OCI-LY3 (cell line): Measurements from ENCODE around the gene CSTPP1.
"Not testable (repeated sequence)": the region's sequence is repeated elsewhere in the genome, so short reads cannot be mapped to it uniquely, and the experiment has no call there.

Experiments used
- H2AFZ ChIP-seq: fragments of 200-600, 300-600 bp; shearing (Covaris generic); 2 replicates; pipeline ENCODE4 v1.6.0; 2014; ENCODE audit warnings: antibody characterized with exemption, low read depth, low read length
- H3K27ac ChIP-seq: fragments of 200-600, 300-600 bp; sonication (generic); 2 replicates; pipeline ENCODE4 v1.5.1; 2014; ENCODE audit warnings: mild to moderate bottlenecking, low read length, moderate library complexity, mixed read lengths
- H3K27me3 ChIP-seq: fragments of 200-600, 300-600 bp; sonication (generic); 2 replicates; pipeline ENCODE4 v1.6.1; 2014; ENCODE audit warnings: low read depth, low read length, mixed read lengths
- H3K36me3 ChIP-seq: fragments of 200-600, 300-600 bp; sonication (generic); replicated peaks from 2 replicates; pipeline ENCODE3; 2014; ENCODE audit warnings: low read depth, low read length, mixed read lengths
- H3K4me1 ChIP-seq: fragments of 300-600, 200-600 bp; sonication (generic); 2 replicates; pipeline ENCODE4 v1.6.1; 2014; ENCODE audit warnings: low read length, mixed read lengths
- H3K4me2 ChIP-seq: fragments of 200-600, 300-600 bp; sonication (generic); 2 replicates; pipeline ENCODE4 v1.6.1; 2014; ENCODE audit warnings: low read length, mixed read lengths
- H3K4me3 ChIP-seq: fragments of 300-600, 200-600 bp; sonication (generic); 2 replicates; pipeline ENCODE4 v1.5.1; 2014; ENCODE audit warnings: antibody characterized with exemption, mild to moderate bottlenecking, low read length, moderate library complexity
- H3K79me2 ChIP-seq: fragments of 300-600, 200-600 bp; shearing (Covaris generic); 2 replicates; pipeline ENCODE4 v1.6.1; 2014; ENCODE audit warnings: mild to moderate bottlenecking, low read length, mixed read lengths
- H3K9ac ChIP-seq: fragments of 300-600, 200-600 bp; shearing (Covaris generic); 2 replicates; pipeline ENCODE4 v1.6.0; 2014; ENCODE audit warnings: mild to moderate bottlenecking, low read length, moderate library complexity
- H3K9me3 ChIP-seq: fragments of 200-600, 300-600 bp; shearing (Covaris generic); 2 replicates; pipeline ENCODE4 v1.6.1; 2014; ENCODE audit warnings: low read length, mixed read lengths; ENCODE audit not compliant: insufficient read depth
- H4K20me1 ChIP-seq: fragments of 200-600, 300-600 bp; sonication (generic); 2 replicates; pipeline ENCODE4 v1.6.1; 2016; ENCODE audit warnings: low read length, mixed read lengths; ENCODE audit not compliant: insufficient read depth
- EZH2phosphoT487 ChIP-seq: fragments of 200-600 bp; shearing (Covaris generic); IDR thresholded peaks from 2 replicates; pipeline ENCODE4 v1.6.1; 2018; ENCODE audit warnings: antibody characterized with exemption, mixed run types, low read depth
- TF ChIP-seq, protein P1 (sequence below): fragments of 200-600, 300-600 bp; sonication (generic); IDR thresholded peaks from 2 replicates; pipeline ENCODE4 v1.5.1; 2014; ENCODE audit warnings: antibody characterized with exemption, low read length, low read depth

The CSTPP1 gene

DNA sequence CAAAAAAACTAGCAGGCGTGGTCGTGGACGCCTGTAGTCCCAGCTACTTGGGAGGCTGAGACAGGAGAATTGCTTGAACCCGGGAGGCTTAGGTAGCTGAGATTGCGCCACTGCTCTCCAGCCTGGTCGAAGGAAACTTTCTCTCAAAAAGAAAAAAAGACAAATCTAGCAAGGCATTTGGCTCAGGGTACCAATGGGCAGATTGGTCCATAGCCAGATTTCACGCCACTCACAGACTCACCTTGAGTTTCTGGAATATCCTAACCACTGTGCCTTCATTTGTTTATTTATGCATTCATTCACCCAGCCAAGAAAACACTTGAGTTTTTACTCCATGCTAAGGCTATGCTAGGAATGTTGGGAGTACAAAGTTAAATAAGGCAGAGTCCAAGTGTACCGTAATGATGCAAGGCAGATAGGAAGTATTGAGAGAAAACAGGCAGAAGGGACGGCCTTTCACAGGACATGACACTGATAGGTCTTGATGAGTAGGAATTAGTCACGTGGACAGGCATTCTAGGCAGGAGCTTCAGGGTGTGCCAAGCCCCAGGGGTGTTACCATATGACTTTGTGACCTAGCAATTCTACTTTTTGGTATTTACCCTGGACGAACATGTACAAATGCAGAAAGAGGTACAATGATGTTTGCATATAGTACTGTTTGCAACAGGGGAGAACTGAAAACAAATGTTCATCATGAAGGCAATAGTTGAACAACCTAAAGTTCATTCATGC is 252.7 kb downstream of the CSTPP1 start:
- no peaks in the 10 kb centered on the region for H3K36me3 ChIP-seq
- H3K9ac ChIP-seq = no peak overlapping the region
- TF ChIP-seq, protein P1, sequence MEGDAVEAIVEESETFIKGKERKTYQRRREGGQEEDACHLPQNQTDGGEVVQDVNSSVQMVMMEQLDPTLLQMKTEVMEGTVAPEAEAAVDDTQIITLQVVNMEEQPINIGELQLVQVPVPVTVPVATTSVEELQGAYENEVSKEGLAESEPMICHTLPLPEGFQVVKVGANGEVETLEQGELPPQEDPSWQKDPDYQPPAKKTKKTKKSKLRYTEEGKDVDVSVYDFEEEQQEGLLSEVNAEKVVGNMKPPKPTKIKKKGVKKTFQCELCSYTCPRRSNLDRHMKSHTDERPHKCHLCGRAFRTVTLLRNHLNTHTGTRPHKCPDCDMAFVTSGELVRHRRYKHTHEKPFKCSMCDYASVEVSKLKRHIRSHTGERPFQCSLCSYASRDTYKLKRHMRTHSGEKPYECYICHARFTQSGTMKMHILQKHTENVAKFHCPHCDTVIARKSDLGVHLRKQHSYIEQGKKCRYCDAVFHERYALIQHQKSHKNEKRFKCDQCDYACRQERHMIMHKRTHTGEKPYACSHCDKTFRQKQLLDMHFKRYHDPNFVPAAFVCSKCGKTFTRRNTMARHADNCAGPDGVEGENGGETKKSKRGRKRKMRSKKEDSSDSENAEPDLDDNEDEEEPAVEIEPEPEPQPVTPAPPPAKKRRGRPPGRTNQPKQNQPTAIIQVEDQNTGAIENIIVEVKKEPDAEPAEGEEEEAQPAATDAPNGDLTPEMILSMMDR = no peak
- no peak for TF ChIP-seq EZH2phosphoT487
- no peaks in the 10 kb centered on the region for H3K27me3 ChIP-seq
- no peak overlapping the region for H3K27ac ChIP-seq
- no peaks in the 10 kb centered on the region for H3K79me2 ChIP-seq
- no peak overlapping the region for H2AFZ ChIP-seq
- no peaks in the 10 kb centered on the region for H3K9me3 ChIP-seq
- H3K4me1 ChIP-seq = no peaks in the 10 kb centered on the region
- no peak overlapping the region for H3K4me3 ChIP-seq
- no peak overlapping the region for H3K4me2 ChIP-seq
- H4K20me1 ChIP-seq = no peaks in the 10 kb centered on the region

DNA sequence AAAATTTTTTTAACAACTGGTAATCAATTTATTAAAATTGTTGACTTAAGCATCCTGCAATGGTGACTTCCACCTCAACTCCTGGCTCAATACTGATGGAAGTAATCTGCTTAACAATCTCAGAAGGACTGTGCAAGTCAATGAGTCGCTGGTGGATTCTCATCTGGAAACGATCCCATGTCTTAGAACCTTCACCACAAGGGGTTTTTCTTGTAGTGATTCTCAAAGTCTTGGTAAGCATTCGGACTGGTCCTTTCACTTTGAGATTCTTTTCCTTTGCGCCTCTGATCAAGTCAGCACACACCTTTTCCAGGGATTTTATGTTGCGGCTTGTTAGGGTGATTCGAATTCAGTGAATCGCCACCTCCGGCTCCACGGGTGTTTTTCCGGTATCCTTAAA is 254.6 kb downstream of the CSTPP1 start:
- H3K79me2 ChIP-seq, H3K9ac ChIP-seq, H3K9me3 ChIP-seq, H3K36me3 ChIP-seq, H3K4me2 ChIP-seq, H3K4me1 ChIP-seq, H3K27me3 ChIP-seq, H2AFZ ChIP-seq, H3K27ac ChIP-seq, H3K4me3 ChIP-seq, H4K20me1 ChIP-seq: not testable (repeated sequence)

DNA sequence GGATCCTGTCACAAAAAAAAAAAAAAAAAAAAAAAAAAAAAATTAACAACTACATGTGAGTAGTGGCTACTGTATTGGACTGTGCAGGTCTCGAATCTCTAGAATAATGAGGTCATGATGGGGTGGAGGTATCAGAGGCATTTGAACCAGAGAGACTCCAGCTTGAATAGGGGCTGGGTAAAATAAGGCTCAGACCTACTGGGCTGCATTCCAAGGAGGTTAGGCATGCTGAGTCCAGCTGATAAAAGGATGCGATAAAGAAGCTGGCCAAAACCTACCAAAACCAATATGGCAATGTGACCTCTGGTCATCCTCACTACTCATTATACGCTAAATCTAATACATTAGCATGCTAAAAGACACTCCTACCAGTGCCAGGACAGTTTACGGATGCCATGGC is 255.6 kb downstream of the CSTPP1 start:
- no peaks in the 10 kb centered on the region for H4K20me1 ChIP-seq
- H3K4me2 ChIP-seq = no peak overlapping the region
- no peak overlapping the region for H3K4me3 ChIP-seq
- no peak overlapping the region for H2AFZ ChIP-seq
- H3K36me3 ChIP-seq = no peaks in the 10 kb centered on the region
- H3K79me2 ChIP-seq = no peaks in the 10 kb centered on the region
- no peak for TF ChIP-seq EZH2phosphoT487
- TF ChIP-seq, protein P1 = no peak
- no peaks in the 10 kb centered on the region for H3K4me1 ChIP-seq
- H3K27me3 ChIP-seq = no peaks in the 10 kb centered on the region
- H3K9me3 ChIP-seq = no peaks in the 10 kb centered on the region
- no peak overlapping the region for H3K27ac ChIP-seq
- no peak overlapping the region for H3K9ac ChIP-seq

DNA sequence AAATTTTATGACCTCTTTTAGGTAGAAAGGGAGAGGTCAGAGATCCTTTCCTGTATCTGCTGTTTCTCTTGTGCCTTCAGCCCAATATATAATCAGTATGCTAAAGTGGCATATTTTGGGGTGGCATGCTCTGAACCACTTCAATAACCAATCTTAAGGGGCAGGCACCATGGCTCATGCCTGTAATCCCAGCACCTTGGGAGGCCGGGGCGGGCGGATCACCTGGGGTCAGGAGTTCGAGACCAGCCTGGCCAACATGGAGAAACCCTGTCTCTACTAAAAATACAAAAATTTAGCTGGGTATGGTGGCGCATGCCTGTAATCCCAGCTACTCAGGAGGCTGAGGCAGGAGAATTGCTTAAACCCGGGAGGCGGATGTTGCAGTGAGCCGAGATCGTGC is 261.6 kb downstream of the CSTPP1 start:
- not testable (repeated sequence) for H3K79me2 ChIP-seq, H3K4me3 ChIP-seq, H3K9me3 ChIP-seq, H3K27me3 ChIP-seq, H3K27ac ChIP-seq, H3K4me1 ChIP-seq, H3K36me3 ChIP-seq, H4K20me1 ChIP-seq, H3K9ac ChIP-seq, H3K4me2 ChIP-seq, H2AFZ ChIP-seq

DNA sequence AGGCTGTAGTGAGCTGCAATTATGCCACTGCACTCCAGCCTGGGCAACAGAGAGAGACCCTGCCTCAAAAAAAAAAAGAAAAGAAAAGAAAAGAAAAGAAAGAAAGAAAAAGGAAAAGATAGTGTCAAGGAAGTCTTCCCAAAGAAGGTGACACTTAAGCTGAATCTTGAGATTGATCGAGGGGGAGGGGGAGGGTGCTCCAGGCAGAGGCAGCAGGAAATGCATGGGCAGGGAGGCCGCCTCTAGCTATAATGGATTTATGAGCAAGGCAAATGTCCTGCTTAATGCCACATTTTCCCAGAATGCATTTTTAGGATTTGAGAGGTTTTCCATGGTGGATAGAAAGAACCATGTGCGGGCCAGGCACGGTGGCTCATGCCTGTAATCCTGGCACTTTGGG is 264.5 kb downstream of the CSTPP1 start:
- peaks cover 4% of the 10 kb centered on the region; the same call in 1 of the 2 replicates for H3K27me3 ChIP-seq
- no peak overlapping the region for H2AFZ ChIP-seq
- no peaks in the 10 kb centered on the region for H3K79me2 ChIP-seq
- no peak for TF ChIP-seq EZH2phosphoT487
- TF ChIP-seq, protein P1 = no peak
- no peak overlapping the region for H3K4me2 ChIP-seq
- H3K27ac ChIP-seq = no peak overlapping the region
- no peaks in the 10 kb centered on the region for H3K9me3 ChIP-seq
- H3K4me1 ChIP-seq = no peaks in the 10 kb centered on the region
- no peaks in the 10 kb centered on the region for H4K20me1 ChIP-seq
- no peak overlapping the region for H3K9ac ChIP-seq
- H3K36me3 ChIP-seq = no peaks in the 10 kb centered on the region
- H3K4me3 ChIP-seq = no peak overlapping the region
